ENCODE data around the gene GDPD4.

GRCh38 chr11:77236901-77237300 is 64.6 kb downstream of the GDPD4 start:
- no peak for TF ChIP-seq CTCF (conservative IDR thresholded peaks at IDR 0.05; ENCODE audit: low read depth, low read length)
- no peak for TF ChIP-seq EZH2 (IDR thresholded peaks at IDR 0.05; ENCODE audit: low read length, unreplicated experiment)

Measured in PC-3 (cell line).